ENCODE results near the gene ACCSL.
A peak's percentile ranks its signal among the peaks of the same experiment; 100 is the strongest.

The ACCSL gene

GRCh38 chr11:44008698-44009097 is 39.1 kb upstream of the ACCSL start:
- H3K4me3 ChIP-seq (ENCODE audit: low read depth, low read length), result no peak overlapping the region
- ChIA-PET POLR2A (no interaction called here), CTCF (interaction anchor here (1.7 to 2.0 kb wide), 2 partner anchors 20 to 63 kb away, joined by 5 to 8 read pairs; no protein-coding TSS in a partner anchor)
- TF ChIP-seq CTCF (IDR thresholded peaks at IDR 0.05; ENCODE audit: insufficient read depth, low read length, missing control alignments), result no peak
- DNase-seq (ENCODE audit: low read depth, low spot score), result no peak

- TF ChIP-seq CTCF (IDR thresholded peaks at IDR 0.05; ENCODE audit: insufficient read depth, low read length, missing control alignments), result no peak
- ChIA-PET CTCF (interaction anchor here (0.8 to 1.2 kb wide), 3 partner anchors 64 to 123 kb away, joined by 3 to 5 read pairs (median 4); no protein-coding TSS in a partner anchor), POLR2A (interaction anchor here (1.5 kb wide), 1 partner anchor 68 kb away, joined by 9 read pairs; the partner anchor contains the start of gene C11orf96)
- DNase-seq (ENCODE audit: low read depth, low spot score), result peak; percentile 53
- H3K4me3 ChIP-seq (ENCODE audit: low read depth, low read length), result no peak overlapping the region
Observed at GRCh38 chr11:44010789-44011251, 37.0 kb upstream of the ACCSL start.

- TF ChIP-seq CTCF (IDR thresholded peaks at IDR 0.05; ENCODE audit: insufficient read depth, low read length, missing control alignments), result no peak
- ChIA-PET POLR2A (interaction anchor here (1.5 kb wide), 1 partner anchor 69 kb away, joined by 9 read pairs; the partner anchor contains the start of gene C11orf96), CTCF (interaction anchor here (0.8 to 1.2 kb wide), 2 partner anchors 67 to 122 kb away, joined by 3 to 4 read pairs; no protein-coding TSS in a partner anchor)
- no peak for DNase-seq (ENCODE audit: low read depth, low spot score)
- no peak overlapping the region for H3K4me3 ChIP-seq (ENCODE audit: low read depth, low read length)
Observed at GRCh38 chr11:44011797-44012196, 36.0 kb upstream of the ACCSL start.

- no peak for TF ChIP-seq CTCF (IDR thresholded peaks at IDR 0.05; ENCODE audit: insufficient read depth, low read length, missing control alignments)
- H3K4me3 ChIP-seq (ENCODE audit: low read depth, low read length), result no peak overlapping the region
- POLR2A ChIA-PET, result interaction anchor here (1.5 kb wide), 1 partner anchor 27 kb away, joined by 5 read pairs; no protein-coding TSS in a partner anchor
- CTCF ChIA-PET, result interaction anchor here (1.6 to 3.4 kb wide), 4 partner anchors 8 to 125 kb away, joined by 5 to 13 read pairs (median 6); no protein-coding TSS in a partner anchor
- DNase-seq (ENCODE audit: low read depth, low spot score), result no peak
Observed at GRCh38 chr11:44014968-44015623, 32.7 kb upstream of the ACCSL start.

- H3K4me3 ChIP-seq (ENCODE audit: low read depth, low read length), result no peak overlapping the region
- no peak for TF ChIP-seq CTCF (IDR thresholded peaks at IDR 0.05; ENCODE audit: insufficient read depth, low read length, missing control alignments)
- DNase-seq (ENCODE audit: low read depth, low spot score), result no peak
- ChIA-PET CTCF (interaction anchor here (1.2 to 3.4 kb wide), 5 partner anchors 9 to 126 kb away, joined by 3 to 13 read pairs (median 5); no protein-coding TSS in a partner anchor), POLR2A (interaction anchor here (1.0 to 1.6 kb wide), 3 partner anchors 27 to 73 kb away, joined by 4 to 5 read pairs (median 5); partner anchors contain the start of gene C11orf96)
Observed at GRCh38 chr11:44015624-44016007, 32.2 kb upstream of the ACCSL start.

- DNase-seq (ENCODE audit: low read depth, low spot score), result peak; percentile 53
- POLR2A ChIA-PET, result interaction anchor here (1.0 to 1.6 kb wide), 3 partner anchors 28 to 74 kb away, joined by 4 to 5 read pairs (median 5); partner anchors contain the start of gene C11orf96
- no peak for TF ChIP-seq CTCF (IDR thresholded peaks at IDR 0.05; ENCODE audit: insufficient read depth, low read length, missing control alignments)
- no peak overlapping the region for H3K4me3 ChIP-seq (ENCODE audit: low read depth, low read length)
- CTCF ChIA-PET, result interaction anchor here (1.2 to 3.4 kb wide), 5 partner anchors 9 to 126 kb away, joined by 3 to 13 read pairs (median 5); no protein-coding TSS in a partner anchor
Observed at GRCh38 chr11:44016131-44016530, 31.6 kb upstream of the ACCSL start.
